HCT116 (cell line): ENCODE measurements around the gene LASP1. TPM values are rescaled to one million over a fixed set of nuclear protein-coding genes. Genes with fewer than 3 reads are reported as not detected.

Experiments
- ATAC-seq: fragments of 200-7000 bp; cut with Tn5 transposase; 2 replicates; pipeline ENCODE4 v1.9.1; 2020; ENCODE audit warnings: mild to moderate bottlenecking, moderate library complexity
- BruUV-seq: library from RNA; stranded (reverse); fragments of 400-500 nt; replicated peaks from 2 replicates; lab custom pipeline; 2021; lab: Mats Ljungman, UMichigan
- CTCF ChIA-PET: fragments of 300-600 bp; sonication (Branson Sonifier 250); formaldehyde crosslinking; loops from one replicate; lab custom pipeline; 2021; ENCODE audit warnings: antibody characterized with exemption; lab: Charles Lee
- POLR2A ChIA-PET: fragments of 300-600, 350-600 bp; sonication (Branson Sonifier 250); formaldehyde crosslinking; loops from one replicate; lab custom pipeline; 2021; ENCODE audit warnings: antibody characterized with exemption; lab: Charles Lee
- RAD21 ChIA-PET, 2 experiments: fragments of 300-600 bp; sonication (Branson Sonifier 250); formaldehyde crosslinking; loops; one replicate each; lab custom pipeline; 2023; ENCODE audit warnings: low total read pairs in 2 of 2; ENCODE audit not compliant: uncharacterized antibody in 2 of 2, unreplicated experiment in 2 of 2, low non-redundant PET in 1 of 2; lab: Charles Lee
- DNase-seq: peaks from one replicate; pipeline ENCODE4 v3.0.0-alpha.2; 2010; ENCODE audit warnings: low read depth, low spot score
- H2AFZ ChIP-seq: fragments of 200-600 bp; shearing (Covaris generic), sonication (generic); 2 replicates; pipeline ENCODE4 v1.6.1; 2017; ENCODE audit warnings: low read depth, mixed run types, mixed read lengths, antibody characterized with exemption, low read length; ENCODE audit not compliant: poor library complexity, severe bottlenecking
- H3K27ac ChIP-seq: 2 replicates; pipeline ENCODE4 v1.5.1; 2012; ENCODE audit warnings: low read depth, low read length
- H3K27me3 ChIP-seq: fragments of 200-600 bp; sonication (generic); 2 replicates; pipeline ENCODE4 v1.6.1; 2016; ENCODE audit warnings: mixed run types, low read length, mixed read lengths; ENCODE audit not compliant: insufficient read depth
- H3K36me3 ChIP-seq, 2 experiments: fragments of 200-500 bp in 1 of 2; fragments of 200-600 bp in 1 of 2; sonication (Bioruptor generic) in 1 of 2; sonication (generic) in 1 of 2; 2 replicates each; pipeline versions ENCODE4 v1.5.1 to v1.6.1; 2014 to 2016; ENCODE audit warnings: low read length in 2 of 2, inconsistent platforms in 1 of 2, mixed read lengths in 1 of 2, mixed run types in 1 of 2; ENCODE audit not compliant: insufficient read depth in 2 of 2, control insufficient read depth in 1 of 2
- H3K4me1 ChIP-seq, 2 experiments: fragments of 200-600 bp in 1 of 2; sonication (generic) in 1 of 2; 2 replicates each; pipeline versions ENCODE4 v1.5.1 to v1.6.1; 2012 to 2017; ENCODE audit warnings: low read length in 2 of 2, inconsistent platforms in 1 of 2, mild to moderate bottlenecking in 1 of 2, mixed read lengths in 1 of 2, mixed run types in 1 of 2, moderate library complexity in 1 of 2; ENCODE audit not compliant: insufficient read depth in 2 of 2, control insufficient read depth in 1 of 2
- H3K4me2 ChIP-seq: fragments of 200-600 bp; sonication (generic); 2 replicates; pipeline ENCODE4 v1.6.1; 2017; ENCODE audit warnings: mixed run types, low read length, mixed read lengths
- H3K4me3 ChIP-seq, 2 experiments: fragments of 200-600 bp in 1 of 2; sonication (generic) in 1 of 2; replicated peaks in 1 of 2; 2 replicates each; pipeline ENCODE4 v1.5.1; 2011 to 2016; ENCODE audit warnings: low read length in 2 of 2, control low read depth in 1 of 2, low read depth in 1 of 2, mild to moderate bottlenecking in 1 of 2, mixed read lengths in 1 of 2, mixed run types in 1 of 2
- H3K79me2 ChIP-seq: fragments of 200-600 bp; sonication (generic); 2 replicates; pipeline ENCODE4 v1.6.1; 2017; ENCODE audit warnings: mild to moderate bottlenecking, mixed run types, low read length, moderate library complexity, mixed read lengths; ENCODE audit not compliant: insufficient read depth
- H3K9ac ChIP-seq: fragments of 200-600 bp; sonication (generic); 2 replicates; pipeline ENCODE4 v1.6.1; 2016; ENCODE audit warnings: low read length, mixed read lengths
- H3K9me2 ChIP-seq: fragments of 200-600 bp; sonication (generic), shearing (Covaris generic); 2 replicates; pipeline ENCODE4 v1.6.1; 2017; ENCODE audit warnings: mixed run types, mild to moderate bottlenecking, moderate library complexity; ENCODE audit not compliant: insufficient read depth
- H3K9me3 ChIP-seq, 2 experiments: fragments of 200-500 bp in 1 of 2; fragments of 200-600 bp in 1 of 2; sonication (Bioruptor generic) in 1 of 2; sonication (generic) in 1 of 2; 2 replicates each; pipeline ENCODE4 v1.6.1; 2014 to 2017; ENCODE audit warnings: low read length in 2 of 2, mixed read lengths in 2 of 2, inconsistent platforms in 1 of 2, low read depth in 1 of 2, mild to moderate bottlenecking in 1 of 2, mixed run types in 1 of 2, moderate library complexity in 1 of 2; ENCODE audit not compliant: control insufficient read depth in 1 of 2, insufficient read depth in 1 of 2
- H4K20me1 ChIP-seq: fragments of 200-600 bp; sonication (generic), shearing (Covaris generic); 2 replicates; pipeline ENCODE4 v1.6.1; 2017; ENCODE audit warnings: mixed run types, mild to moderate bottlenecking, moderate library complexity; ENCODE audit not compliant: insufficient read depth
- EGR1 ChIP-seq: IDR thresholded peaks from 2 replicates; pipeline ENCODE4 v1.6.1; 2012; ENCODE audit warnings: low read depth
- EZH2 ChIP-seq: fragments of 200-600 bp; sonication (generic); IDR thresholded peaks from 2 replicates; pipeline ENCODE4 v1.6.1; 2017; ENCODE audit warnings: antibody characterized with exemption, mixed run types
- EZH2phosphoT487 ChIP-seq: fragments of 200-600 bp; IDR thresholded peaks from 2 replicates; pipeline ENCODE4 v1.6.1; 2018; ENCODE audit warnings: antibody characterized with exemption, borderline replicate concordance
- POLR2A ChIP-seq: IDR thresholded peaks from 2 replicates; pipeline ENCODE4 v1.7.0; 2011; ENCODE audit warnings: borderline replicate concordance; ENCODE audit not compliant: insufficient read depth, insufficient read length; ENCODE audit errors: extremely low read depth
- SP1 ChIP-seq: IDR thresholded peaks from 2 replicates; pipeline ENCODE4 v1.6.1; 2012; ENCODE audit warnings: low read depth
- TCF7L2 ChIP-seq: IDR thresholded peaks from 2 replicates; pipeline ENCODE4 v1.7.0; 2011; ENCODE audit warnings: borderline replicate concordance, inconsistent platforms; ENCODE audit not compliant: insufficient read depth, insufficient read length; ENCODE audit errors: extremely low read depth
- YY1 ChIP-seq: IDR thresholded peaks from 2 replicates; pipeline ENCODE4 v1.6.1; 2011; ENCODE audit warnings: low read length, low read depth, moderate library complexity, mild to moderate bottlenecking; ENCODE audit not compliant: insufficient replicate concordance; ENCODE audit errors: extremely low read depth
- ZNF274 ChIP-seq: fragments of 200-500 bp; sonication (Bioruptor generic); IDR thresholded peaks from 2 replicates; pipeline ENCODE4 v1.6.1; 2014; ENCODE audit warnings: mild to moderate bottlenecking, low read depth, low read length, inconsistent platforms
- intact Hi-C: fragments of 100-400 bp; cut with micrococcal nuclease; formaldehyde crosslinking; loops from 2 replicates; pipeline ENCODE4 v1.10.0; 2022
- total RNA-seq: library from RNA; stranded (reverse); gene quantifications from one replicate; pipeline ENCODE4 v1.2.1, GENCODE V29; 2021; ENCODE audit not compliant: unreplicated experiment
- TF ChIP-seq, protein P1 (sequence below), 3 experiments: fragments of 200-600 bp in 1 of 3; sonication (generic) in 1 of 3; IDR thresholded peaks in 2 of 3; conservative IDR thresholded peaks in 1 of 3; 2 replicates each; pipeline ENCODE4 v1.5.1; 2012 to 2017; ENCODE audit warnings: low read depth in 2 of 3, low read length in 2 of 3, antibody characterized with exemption in 1 of 3, borderline replicate concordance in 1 of 3, control low read depth in 1 of 3, mild to moderate bottlenecking in 1 of 3, mixed read lengths in 1 of 3, mixed run types in 1 of 3, moderate library complexity in 1 of 3; ENCODE audit not compliant: insufficient read depth in 1 of 3
- TF ChIP-seq, protein P2 (sequence below): IDR thresholded peaks from 2 replicates; pipeline ENCODE4 v1.6.1; 2012
- TF ChIP-seq, protein P3 (sequence below): IDR thresholded peaks from 2 replicates; pipeline ENCODE4 v1.6.1; 2012

The LASP1 gene
- total RNA-seq, 1 experiment from 2014 or later, result 149 TPM

DNA sequence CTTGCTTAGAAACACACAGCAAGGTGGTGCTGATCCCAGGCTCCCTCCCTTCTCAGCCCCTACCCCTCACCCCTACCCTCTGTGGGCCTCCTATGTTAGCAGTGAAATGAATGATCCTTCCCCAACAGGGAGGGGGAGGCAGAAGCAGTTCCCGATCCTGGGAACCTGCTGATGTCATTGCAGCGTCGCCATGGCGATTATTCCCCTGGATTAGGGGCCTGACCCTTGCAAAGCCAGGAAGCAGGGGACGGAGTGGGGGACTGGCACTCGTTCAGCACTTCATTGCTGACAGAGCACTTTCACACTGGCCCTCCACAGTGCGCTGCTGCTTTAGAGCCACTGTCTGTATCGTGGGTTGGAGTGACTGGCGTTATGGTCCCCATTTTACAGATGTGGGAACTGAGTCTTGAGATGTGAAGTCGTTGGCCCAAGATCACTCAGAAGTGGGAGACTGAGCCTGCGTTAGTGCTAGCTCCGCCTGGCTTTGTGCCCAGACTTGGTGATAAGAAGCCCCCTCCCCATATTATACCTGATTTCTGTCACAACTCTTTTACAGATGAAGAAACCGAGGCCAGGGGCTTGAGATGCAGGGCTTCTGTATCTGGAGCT, 26.6 kb downstream of the LASP1 start:
- POLR2A ChIA-PET, result no interaction called here
- H3K4me2 ChIP-seq, result no peak overlapping the region
- intact Hi-C loops, result no loop called here
- RAD21 ChIA-PET, result no interaction called here
- no peaks in the 10 kb centered on the region for H3K4me1 ChIP-seq
- ATAC-seq (no peak), DNase-seq (no peak)
- no peaks in the 10 kb centered on the region for H3K27me3 ChIP-seq
- H3K27ac ChIP-seq, result no peak overlapping the region
- H3K9ac ChIP-seq, result no peak overlapping the region
- H3K9me2 ChIP-seq, result no peaks in the 10 kb centered on the region
- H3K4me3 ChIP-seq, result no peak overlapping the region
- no peaks in the 10 kb centered on the region for H3K9me3 ChIP-seq
- no peak overlapping the region for H2AFZ ChIP-seq
- CTCF ChIA-PET, result no interaction called here
- TF ChIP-seq, protein P1, sequence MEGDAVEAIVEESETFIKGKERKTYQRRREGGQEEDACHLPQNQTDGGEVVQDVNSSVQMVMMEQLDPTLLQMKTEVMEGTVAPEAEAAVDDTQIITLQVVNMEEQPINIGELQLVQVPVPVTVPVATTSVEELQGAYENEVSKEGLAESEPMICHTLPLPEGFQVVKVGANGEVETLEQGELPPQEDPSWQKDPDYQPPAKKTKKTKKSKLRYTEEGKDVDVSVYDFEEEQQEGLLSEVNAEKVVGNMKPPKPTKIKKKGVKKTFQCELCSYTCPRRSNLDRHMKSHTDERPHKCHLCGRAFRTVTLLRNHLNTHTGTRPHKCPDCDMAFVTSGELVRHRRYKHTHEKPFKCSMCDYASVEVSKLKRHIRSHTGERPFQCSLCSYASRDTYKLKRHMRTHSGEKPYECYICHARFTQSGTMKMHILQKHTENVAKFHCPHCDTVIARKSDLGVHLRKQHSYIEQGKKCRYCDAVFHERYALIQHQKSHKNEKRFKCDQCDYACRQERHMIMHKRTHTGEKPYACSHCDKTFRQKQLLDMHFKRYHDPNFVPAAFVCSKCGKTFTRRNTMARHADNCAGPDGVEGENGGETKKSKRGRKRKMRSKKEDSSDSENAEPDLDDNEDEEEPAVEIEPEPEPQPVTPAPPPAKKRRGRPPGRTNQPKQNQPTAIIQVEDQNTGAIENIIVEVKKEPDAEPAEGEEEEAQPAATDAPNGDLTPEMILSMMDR (IDR thresholded peaks at IDR 0.05 in 2 of 3, conservative IDR thresholded peaks at IDR 0.05 in 1 of 3; ENCODE audit: borderline replicate concordance in 1 of 3, insufficient read depth in 1 of 3, low read depth in 2 of 3, low read length in 2 of 3), result no peak
- no peak for TF ChIP-seq ZNF274
- TF ChIP-seq, protein P2, sequence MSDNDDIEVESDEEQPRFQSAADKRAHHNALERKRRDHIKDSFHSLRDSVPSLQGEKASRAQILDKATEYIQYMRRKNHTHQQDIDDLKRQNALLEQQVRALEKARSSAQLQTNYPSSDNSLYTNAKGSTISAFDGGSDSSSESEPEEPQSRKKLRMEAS, result no peak
- no peak for TF ChIP-seq SP1
- TF ChIP-seq, protein P3, sequence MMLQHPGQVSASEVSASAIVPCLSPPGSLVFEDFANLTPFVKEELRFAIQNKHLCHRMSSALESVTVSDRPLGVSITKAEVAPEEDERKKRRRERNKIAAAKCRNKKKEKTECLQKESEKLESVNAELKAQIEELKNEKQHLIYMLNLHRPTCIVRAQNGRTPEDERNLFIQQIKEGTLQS, result no peak
- no peak for TF ChIP-seq EZH2phosphoT487
- TF ChIP-seq EZH2, result no peak
- no peak for TF ChIP-seq EGR1
- TF ChIP-seq POLR2A, result no peak
- TF ChIP-seq YY1, result no peak
- no peak for TF ChIP-seq TCF7L2
- BruUV-seq, result no TSS peak
- H3K36me3 ChIP-seq, result peaks cover 29 to 37% of the 10 kb centered on the region in 2 experiments
- no peaks in the 10 kb centered on the region for H4K20me1 ChIP-seq
- peaks cover 3% of the 10 kb centered on the region; the same call in 1 of the 2 replicates for H3K79me2 ChIP-seq
